Hepatocyte (in vitro differentiated cells): ENCODE measurements around the gene TECPR1. TPM values are rescaled to one million over a fixed set of nuclear protein-coding genes. Genes with fewer than 3 reads are reported as not detected.

ENCODE experiments used
- DNase-seq: peaks from one replicate; pipeline ENCODE4 v3.0.0-alpha.2; 2016; ENCODE audit warnings: low spot score
- H2AFZ ChIP-seq: fragments of 200-600 bp; sonication (generic); 2 replicates; pipeline ENCODE4 v1.6.0; 2016; ENCODE audit warnings: antibody characterized with exemption, mild to moderate bottlenecking
- H3K27ac ChIP-seq: fragments of 200-600 bp; sonication (generic); 2 replicates; pipeline ENCODE4 v1.5.1; 2016; ENCODE audit warnings: mild to moderate bottlenecking
- H3K27me3 ChIP-seq: fragments of 200-600 bp; sonication (generic); 2 replicates; pipeline ENCODE4 v1.6.1; 2016
- H3K36me3 ChIP-seq: fragments of 200-600 bp; sonication (generic); replicated peaks from 2 replicates; pipeline ENCODE4 v1.5.1; 2016; ENCODE audit warnings: low read depth; ENCODE audit not compliant: insufficient read depth
- H3K4me1 ChIP-seq: fragments of 200-600 bp; sonication (generic); 2 replicates; pipeline ENCODE4 v1.5.1; 2016; ENCODE audit warnings: mild to moderate bottlenecking, moderate library complexity; ENCODE audit not compliant: insufficient read depth
- H3K4me2 ChIP-seq: fragments of 200-600 bp; sonication (generic); 2 replicates; pipeline ENCODE4 v1.6.0; 2016
- H3K4me3 ChIP-seq: fragments of 200-600 bp; sonication (generic); 2 replicates; pipeline ENCODE4 v1.5.1; 2016; ENCODE audit warnings: mild to moderate bottlenecking
- H3K79me2 ChIP-seq: fragments of 200-600 bp; sonication (generic); 2 replicates; pipeline ENCODE4 v1.6.0; 2017; ENCODE audit warnings: mild to moderate bottlenecking
- H3K9me2 ChIP-seq: fragments of 200-600 bp; sonication (generic); replicated peaks from 2 replicates; pipeline ENCODE4 v1.6.0; 2017; ENCODE audit warnings: mild to moderate bottlenecking; ENCODE audit not compliant: insufficient read depth
- H3K9me3 ChIP-seq: fragments of 200-600 bp; sonication (generic); 2 replicates; pipeline ENCODE4 v1.5.1; 2016; ENCODE audit warnings: low read depth, mild to moderate bottlenecking
- H4K20me1 ChIP-seq: fragments of 200-600 bp; sonication (generic); 2 replicates; pipeline ENCODE4 v1.6.0; 2016; ENCODE audit warnings: mild to moderate bottlenecking; ENCODE audit not compliant: insufficient read depth, poor library complexity, severe bottlenecking
- CTCF ChIP-seq: fragments of 200-600 bp; sonication (generic); IDR thresholded peaks from 2 replicates; pipeline ENCODE4 v1.5.1; 2016; ENCODE audit warnings: antibody characterized with exemption, mild to moderate bottlenecking; ENCODE audit not compliant: poor library complexity
- EZH2 ChIP-seq: fragments of 200-600 bp; sonication (generic); IDR thresholded peaks from 2 replicates; pipeline ENCODE4 v1.6.1; 2016; ENCODE audit warnings: antibody characterized with exemption, mild to moderate bottlenecking, borderline replicate concordance
- EZH2phosphoT487 ChIP-seq: fragments of 200-600 bp; sonication (generic); IDR thresholded peaks from one replicate; pipeline ENCODE4 v1.6.1; 2018; ENCODE audit warnings: antibody characterized with exemption, mild to moderate bottlenecking, low read depth, moderate library complexity; ENCODE audit not compliant: unreplicated experiment, severe bottlenecking
- WGBS: methylation state at CpG from one replicate; pipeline ENCODE4 v1.1.6; 2016; ENCODE audit warnings: low lambda C conversion rate; ENCODE audit errors: missing lambda C conversion rate; 5-methylcytosine and 5-hydroxymethylcytosine counted together
- polyA plus RNA-seq: library from polyadenylated mRNA; unstranded; fragments of >200 nt; fragmentation: Nextera tagmentation; extraction: Ambion mirVana; gene quantifications from 2 replicates; pipeline ENCODE4 v1.2.1, GENCODE V29; 2016
- total RNA-seq: library from RNA; depleted of rRNA; stranded (reverse); fragments of >200 nt; gene quantifications from 2 replicates; pipeline ENCODE4 v1.2.3, GENCODE V29; 2014

Gene TECPR1
- total and polyA plus RNA-seq, 2 experiments from 2014 or later, result 9.8 to 10.7 TPM

DNA sequence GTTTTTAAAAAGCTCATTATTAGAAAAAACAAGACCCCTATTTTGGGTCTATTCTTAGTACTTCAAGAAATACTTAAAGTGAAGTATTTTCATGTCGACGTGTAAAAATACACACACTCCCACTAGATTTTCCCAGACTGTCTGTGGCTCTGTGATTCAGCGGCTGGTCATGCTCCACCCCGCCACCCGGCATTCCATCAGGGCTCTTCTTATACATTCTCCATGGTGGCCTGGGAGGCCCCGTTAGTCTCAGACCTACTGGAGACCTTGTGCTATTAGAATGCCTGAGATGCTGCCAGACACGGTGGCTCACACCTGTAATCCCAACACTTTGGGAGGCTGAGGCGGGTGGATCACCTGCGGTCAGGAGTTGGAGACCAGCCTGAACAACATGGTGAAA is 13.1 kb downstream of the TECPR1 start:
- Histone ChIP-seq H3K36me3 (no peaks in the 10 kb centered on the region), H3K27me3 (no peaks in the 10 kb centered on the region), H3K9me2 (no peaks in the 10 kb centered on the region), H3K4me2 (no peak overlapping the region), H3K4me3 (no peak overlapping the region), H3K27ac (no peak overlapping the region), H3K79me2 (no peaks in the 10 kb centered on the region), H3K4me1 (no peaks in the 10 kb centered on the region), H3K9me3 (no peaks in the 10 kb centered on the region), H4K20me1 (no peaks in the 10 kb centered on the region), H2AFZ (no peak overlapping the region)
- no peak for TF ChIP-seq EZH2
- no peak for TF ChIP-seq CTCF
- TF ChIP-seq EZH2phosphoT487, result no peak
- 94% methylated on average over 9 of the region's 9 CpGs for WGBS
- no peak for DNase-seq

- no peaks in the 10 kb centered on the region for H3K4me1 ChIP-seq
- H3K9me2 ChIP-seq, result no peaks in the 10 kb centered on the region
- no peak overlapping the region for H3K27ac ChIP-seq
- WGBS, result 94% methylated on average over 4 of the region's 4 CpGs
- TF ChIP-seq EZH2phosphoT487 (no peak), CTCF (no peak), EZH2 (no peak)
- H3K79me2 ChIP-seq, result no peaks in the 10 kb centered on the region
- H3K4me3 ChIP-seq, result no peak overlapping the region
- no peak for DNase-seq
- H3K4me2 ChIP-seq, result no peak overlapping the region
- no peak overlapping the region for H2AFZ ChIP-seq
- no peaks in the 10 kb centered on the region for H3K27me3 ChIP-seq
- H3K36me3 ChIP-seq, result no peaks in the 10 kb centered on the region
- H4K20me1 ChIP-seq, result no peaks in the 10 kb centered on the region
- no peaks in the 10 kb centered on the region for H3K9me3 ChIP-seq
These were observed 14.0 kb downstream of the TECPR1 start for GRCh38 chr7:98238076-98238475.

GRCh38 chr7:98236355-98237185 is 15.5 kb downstream of the TECPR1 start:
- Histone ChIP-seq H3K27ac (no peak overlapping the region), H3K9me3 (no peaks in the 10 kb centered on the region), H3K4me3 (no peak overlapping the region), H2AFZ (no peak overlapping the region), H4K20me1 (no peaks in the 10 kb centered on the region), H3K9me2 (no peaks in the 10 kb centered on the region), H3K4me1 (no peaks in the 10 kb centered on the region), H3K79me2 (no peaks in the 10 kb centered on the region), H3K27me3 (no peaks in the 10 kb centered on the region), H3K4me2 (no peak overlapping the region), H3K36me3 (no peaks in the 10 kb centered on the region)
- WGBS, result 98% methylated on average over 17 of the region's 25 CpGs
- no peak for DNase-seq
- TF ChIP-seq EZH2 (no peak), EZH2phosphoT487 (no peak), CTCF (no peak)
